Measurements from ENCODE around the gene ATM.

ATM gene

GRCh38 chr11:108222574-108223347, at the start of gene ATM, which contains the start of gene NPAT:
TSS of gene ATM (plus strand) at chr11:108223067. CDS start at chr11:108227625, 4,558 bp downstream.
TSS of gene NPAT (minus strand) at chr11:108222638. CDS start at chr11:108222536, 102 bp downstream.
- DNase-seq = peak; percentile 98

- DNase-seq = no peak
These were observed 45.3 kb upstream of the ATM start for GRCh38 chr11:108177570-108177969.

GRCh38 chr11:108193725-108194124, 29.1 kb upstream of the ATM start:
- no peak for DNase-seq

GRCh38 chr11:108196901-108197300, 26.0 kb upstream of the ATM start:
- DNase-seq = no peak

GRCh38 chr11:108197351-108197750, 25.5 kb upstream of the ATM start:
- DNase-seq = no peak

GRCh38 chr11:108198833-108199232, 24.0 kb upstream of the ATM start:
- DNase-seq = no peak

GRCh38 chr11:108199446-108200321, 23.2 kb upstream of the ATM start:
- no peak for DNase-seq

- DNase-seq = no peak
These were observed 19.8 kb upstream of the ATM start for GRCh38 chr11:108203075-108203474.

- no peak for DNase-seq
These were observed 18.5 kb upstream of the ATM start for GRCh38 chr11:108204376-108204775.

GRCh38 chr11:108204929-108205499, 17.9 kb upstream of the ATM start:
- no peak for DNase-seq

- no peak for DNase-seq
These were observed 16.7 kb upstream of the ATM start for GRCh38 chr11:108206171-108206570.

GRCh38 chr11:108206969-108207682, 15.7 kb upstream of the ATM start:
- no peak for DNase-seq

- DNase-seq = no peak
These were observed 15.2 kb upstream of the ATM start for GRCh38 chr11:108207683-108208060.

- no peak for DNase-seq
These were observed 12.4 kb upstream of the ATM start for GRCh38 chr11:108210441-108210840.

GRCh38 chr11:108213784-108214183, 9.1 kb upstream of the ATM start:
- no peak for DNase-seq

- no peak for DNase-seq
These were observed 5.9 kb upstream of the ATM start for GRCh38 chr11:108216988-108217387.

- no peak for DNase-seq
These were observed 4.4 kb upstream of the ATM start for GRCh38 chr11:108218455-108218854.

- DNase-seq = no peak
These were observed 3.7 kb upstream of the ATM start for GRCh38 chr11:108218912-108219783.

GRCh38 chr11:108220721-108221336, 2.0 kb upstream of the ATM start:
- DNase-seq = no peak

- no peak for DNase-seq
These were observed 1.5 kb upstream of the ATM start for GRCh38 chr11:108221371-108221770.

GRCh38 chr11:108221911-108222573, 825 bp upstream of the ATM start:
- peak; percentile 19 for DNase-seq

Measured in activated CD4-positive, alpha-beta T cell treated with anti-CD3 and anti-CD28 coated beads for 1 hour (primary cell).